HG03139 (cell line): Measurements from ENCODE around the gene CLEC5A.
"Not testable (repeated sequence)": the region's sequence is repeated elsewhere in the genome, so short reads cannot be mapped to it uniquely, and the experiment has no call there.

Source experiments
- ATAC-seq: cut with Tn5 transposase; IDR thresholded peaks from one replicate; pipeline ENCODE4 v1.9.1; 2021; ENCODE audit not compliant: unreplicated experiment

The CLEC5A gene

GRCh38 chr7:141949451-141949850 is 2.7 kb upstream of the CLEC5A start:
- no peak for ATAC-seq

GRCh38 chr7:141949021-141949420 is 2.2 kb upstream of the CLEC5A start:
- no peak for ATAC-seq

GRCh38 chr7:141945356-141945755 is 1.4 kb downstream of the CLEC5A start:
- ATAC-seq, result no peak

- ATAC-seq, result no peak
Observed at GRCh38 chr7:141944811-141945210, 2.0 kb downstream of the CLEC5A start.

- ATAC-seq, result no peak
Observed at GRCh38 chr7:141943846-141944245, 2.9 kb downstream of the CLEC5A start.

- ATAC-seq, result no peak
Observed at GRCh38 chr7:141941075-141941474, 5.7 kb downstream of the CLEC5A start.

- no peak for ATAC-seq
Observed at GRCh38 chr7:141930211-141930610, 16.6 kb downstream of the CLEC5A start.

GRCh38 chr7:141928845-141929195 is 18.0 kb downstream of the CLEC5A start:
- no peak for ATAC-seq

GRCh38 chr7:141928146-141928844 is 18.5 kb downstream of the CLEC5A start:
- ATAC-seq, result no peak

GRCh38 chr7:141920281-141920680 is 26.5 kb downstream of the CLEC5A start:
- ATAC-seq, result no peak

GRCh38 chr7:141916099-141916498 is 30.7 kb downstream of the CLEC5A start, which contains the start of gene OR9A4:
Gene OR9A4 (plus strand): TSS chr7:141916399. CDS start chr7:141918876, 2,477 bp downstream.
- ATAC-seq, result no peak

- ATAC-seq, result no peak
Observed at GRCh38 chr7:141915565-141915964, 31.2 kb downstream of the CLEC5A start.

GRCh38 chr7:141911391-141911790 is 35.4 kb downstream of the CLEC5A start:
- no peak for ATAC-seq

- no peak for ATAC-seq
Observed at GRCh38 chr7:141906285-141906684, 40.5 kb downstream of the CLEC5A start.

- ATAC-seq, result not testable (repeated sequence)
Observed at GRCh38 chr7:141899366-141899765, 47.4 kb downstream of the CLEC5A start.

- ATAC-seq, result no peak
Observed at GRCh38 chr7:141891336-141891735, 55.4 kb downstream of the CLEC5A start.

- no peak for ATAC-seq
Observed at GRCh38 chr7:141889321-141889720, 57.5 kb downstream of the CLEC5A start.

GRCh38 chr7:141884539-141885225 is 62.1 kb downstream of the CLEC5A start:
- peak; percentile 73 for ATAC-seq

- ATAC-seq, result no peak
Observed at GRCh38 chr7:141880960-141881359, 65.8 kb downstream of the CLEC5A start.

GRCh38 chr7:141877365-141877764 is 69.4 kb downstream of the CLEC5A start:
- ATAC-seq, result no peak
